NCI-H1417 treated with DMSO at 0.1 percent for 48 hours (cell line): ENCODE data around the gene ZNF230.

ENCODE experiments used
- DNase-seq: peaks from one replicate; lab custom pipeline; 2025; lab: John Stamatoyannopoulos, UW

Gene ZNF230

DNA sequence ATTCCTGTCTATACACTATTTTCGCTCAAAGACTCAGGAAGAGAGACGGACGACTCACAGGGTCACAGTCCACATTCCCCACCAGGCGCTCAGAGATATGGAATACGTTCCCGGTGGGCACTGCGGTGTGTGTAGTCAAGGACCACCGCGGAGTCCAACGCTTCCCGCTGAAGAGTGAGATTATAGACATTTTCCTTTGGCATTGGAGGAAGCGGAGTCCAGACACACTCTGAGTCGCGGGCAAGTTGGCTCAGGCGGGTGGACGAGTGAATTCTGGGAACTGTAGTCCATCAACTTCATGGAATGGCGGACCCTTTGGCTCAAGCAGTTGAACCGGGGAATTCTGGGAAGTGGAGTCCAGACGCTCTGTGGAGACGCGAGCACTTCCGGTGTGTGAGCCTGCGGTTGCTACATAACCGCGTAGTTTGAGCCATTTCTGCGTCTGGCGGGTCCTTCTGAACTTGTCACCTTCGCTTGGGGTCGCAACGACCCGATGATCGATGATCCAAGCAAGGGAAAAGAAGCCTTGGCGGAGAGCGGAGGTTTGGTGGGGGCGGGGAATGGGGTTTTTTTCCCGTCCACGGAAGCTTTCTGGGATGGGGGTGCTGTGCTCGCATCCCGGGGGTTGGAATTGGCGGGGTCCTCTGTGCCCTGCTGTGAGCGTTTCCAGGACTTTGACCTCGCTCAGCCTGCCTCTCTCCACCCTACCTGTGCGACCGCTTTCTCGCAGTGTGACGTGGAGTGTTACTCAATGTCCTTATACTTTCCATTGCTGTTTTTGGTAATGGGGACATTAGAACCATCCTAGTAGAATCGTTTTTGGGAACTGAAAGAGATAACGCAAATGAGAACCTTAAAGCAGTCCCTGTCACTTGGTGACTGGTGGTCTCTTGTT lies at the start of gene ZNF230:
Gene ZNF230 (plus strand): TSS at position 392 of the 895 bp plus-strand sequence. CDS start 4,122 bp downstream, outside the sequence.
- DNase-seq: peak; percentile 29

DNA sequence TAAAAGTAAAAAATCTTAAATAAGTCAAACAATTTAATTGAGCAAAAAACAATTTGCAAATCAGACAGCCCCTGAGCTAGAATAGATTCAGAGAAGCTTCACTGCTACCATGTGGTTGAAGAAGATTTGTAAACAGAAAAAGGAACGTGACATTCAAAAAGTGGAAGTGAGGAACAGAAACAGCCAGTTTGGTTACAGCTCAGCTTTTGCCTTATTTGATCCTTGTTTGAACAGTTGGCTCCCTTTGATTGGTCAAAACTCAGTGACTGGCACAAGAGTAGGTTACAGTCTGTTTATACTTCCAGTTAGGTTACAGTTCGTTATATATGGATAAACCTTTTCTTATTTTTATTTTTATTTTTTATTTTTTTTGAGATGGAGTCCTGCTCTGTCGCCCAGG lies 45.9 kb upstream of the ZNF230 start:
- DNase-seq: no peak

DNA sequence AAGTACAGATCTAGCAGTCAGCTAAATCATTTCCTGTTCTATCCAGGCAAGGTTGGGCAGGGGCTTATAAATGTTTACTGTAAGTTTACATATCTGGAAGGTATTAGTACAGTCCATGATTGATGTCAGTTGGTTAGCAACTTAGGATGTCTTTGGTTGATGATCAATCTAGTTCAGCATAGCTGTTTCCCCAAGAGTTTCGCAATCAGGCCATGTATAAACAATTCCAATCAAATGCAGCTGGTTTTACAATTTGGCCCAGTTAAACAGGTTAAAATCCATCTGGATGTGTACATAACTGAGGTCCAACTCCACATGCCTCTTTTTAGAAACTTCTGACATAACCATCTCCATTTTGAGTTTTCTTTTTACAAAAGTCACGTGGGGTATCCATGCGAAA lies 44.9 kb upstream of the ZNF230 start:
- no peak for DNase-seq

DNA sequence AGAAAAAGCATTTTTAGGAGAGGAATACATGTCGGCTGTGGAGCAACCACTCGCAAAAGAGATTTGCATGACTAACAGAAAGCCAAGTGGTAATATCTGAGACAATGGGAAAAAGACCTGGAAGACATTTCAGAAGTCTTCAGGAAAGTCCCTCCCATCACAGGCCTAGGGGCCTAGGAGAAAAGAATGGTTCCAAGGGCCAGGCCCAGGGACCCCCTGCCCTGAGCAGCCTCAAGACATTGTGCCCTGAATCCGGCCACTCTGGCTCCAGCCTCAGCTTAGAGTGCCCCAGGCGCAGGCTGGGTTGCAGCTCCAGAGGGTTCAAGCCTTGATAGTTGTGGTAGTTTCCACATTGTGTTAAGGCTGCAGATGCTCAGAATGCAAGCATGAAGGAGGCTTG lies 42.3 kb upstream of the ZNF230 start:
- DNase-seq: no peak

DNA sequence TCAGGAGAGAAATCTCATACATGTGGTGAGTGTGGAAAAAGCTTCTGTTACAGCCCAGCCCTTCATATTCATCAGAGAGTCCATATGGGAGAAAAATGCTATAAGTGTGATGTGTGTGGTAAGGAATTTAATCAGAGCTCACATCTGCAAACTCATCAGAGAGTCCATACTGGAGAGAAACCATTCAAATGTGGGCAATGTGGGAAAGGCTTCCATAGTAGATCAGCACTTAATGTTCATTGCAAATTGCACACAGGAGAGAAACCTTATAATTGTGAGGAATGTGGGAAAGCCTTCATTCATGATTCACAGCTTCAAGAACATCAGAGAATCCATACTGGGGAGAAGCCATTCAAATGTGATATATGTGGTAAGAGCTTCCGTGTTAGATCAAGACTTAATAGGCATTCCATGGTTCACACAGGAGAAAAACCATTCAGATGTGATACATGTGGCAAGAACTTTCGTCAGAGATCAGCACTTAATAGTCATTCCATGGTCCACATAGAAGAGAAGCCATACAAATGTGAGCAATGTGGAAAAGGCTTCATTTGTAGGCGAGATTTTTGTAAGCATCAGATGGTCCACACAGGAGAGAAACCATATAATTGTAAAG lies 36.6 kb upstream of the ZNF230 start:
- no peak for DNase-seq

DNA sequence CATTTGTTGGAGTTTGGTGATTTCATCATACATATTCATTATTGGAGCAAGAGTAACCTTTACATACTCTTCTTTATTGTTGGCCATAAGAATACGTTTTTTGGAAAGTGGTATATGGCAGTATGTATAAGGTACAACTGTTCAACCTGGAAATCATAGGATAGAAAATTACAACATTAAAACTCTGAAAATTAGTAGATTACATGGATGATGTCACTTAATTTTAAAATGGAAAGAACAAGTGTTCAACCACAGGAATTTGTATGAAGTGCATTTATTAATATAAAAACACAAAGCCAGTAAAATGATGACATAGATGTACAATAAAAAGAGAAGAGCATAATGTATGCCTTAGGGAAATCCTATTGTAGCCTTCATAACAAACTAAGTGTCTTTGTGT lies 26.0 kb upstream of the ZNF230 start:
- no peak for DNase-seq

DNA sequence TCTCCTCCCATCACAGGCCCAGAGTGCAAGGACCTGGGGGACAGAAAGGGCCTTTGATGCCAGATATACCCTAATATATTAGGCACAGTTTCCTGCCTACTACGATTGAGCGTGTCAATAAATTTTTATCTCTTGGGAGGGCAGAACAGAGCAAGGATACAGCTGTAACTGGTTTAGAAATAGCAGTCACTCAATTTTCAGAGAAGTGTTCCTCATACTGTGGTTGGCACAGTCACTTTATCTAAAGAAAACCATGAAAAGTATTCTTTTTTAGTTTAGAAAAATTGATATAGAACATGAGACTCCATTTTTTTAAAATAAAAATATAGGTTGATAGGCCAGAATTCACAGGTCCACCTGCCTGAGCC lies 19.2 kb upstream of the ZNF230 start:
- no peak for DNase-seq

DNA sequence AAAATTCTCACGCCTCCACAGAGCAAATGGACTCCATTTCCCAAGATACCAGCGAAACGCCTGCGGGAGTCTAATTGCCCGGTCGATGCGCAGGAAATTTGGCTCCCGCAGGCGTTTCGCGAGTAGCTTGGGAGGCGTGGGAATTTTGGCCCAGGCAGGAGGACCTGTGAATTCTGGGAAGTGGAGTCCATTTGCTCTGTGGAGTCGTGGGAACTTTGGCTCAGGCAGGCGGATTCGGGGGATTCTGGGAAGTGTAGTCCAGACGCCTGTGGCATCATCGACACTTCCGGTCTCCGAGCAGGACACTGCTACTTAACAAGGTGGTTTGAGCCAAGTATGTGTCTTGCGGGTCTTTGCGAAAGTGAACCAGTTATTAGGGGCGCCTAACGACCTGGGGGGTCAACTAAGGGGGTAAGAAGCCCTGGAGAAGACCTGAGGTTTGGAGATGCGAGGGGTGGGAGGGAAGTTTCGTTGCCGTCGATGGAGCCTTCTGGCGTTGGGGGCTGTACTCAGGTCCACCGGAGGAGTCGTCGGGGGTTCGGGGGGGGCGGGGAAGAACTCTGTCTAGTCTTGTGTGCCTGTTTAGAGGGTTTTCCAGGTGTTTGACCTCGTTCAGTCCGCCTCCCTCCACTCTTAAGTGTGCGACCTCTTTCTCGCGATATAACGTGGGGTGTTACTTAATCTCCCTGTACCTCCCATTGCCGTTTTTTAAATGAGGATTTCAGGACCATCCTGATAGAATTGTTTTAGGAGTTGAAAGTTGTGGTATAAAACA lies 18.7 kb upstream of the ZNF230 start, which contains the start of gene ZNF155:
Gene ZNF155 (plus strand): TSS at position 277 of the 775 bp plus-strand sequence. CDS start 4,356 bp downstream, outside the sequence.
- DNase-seq: peak; percentile 78

DNA sequence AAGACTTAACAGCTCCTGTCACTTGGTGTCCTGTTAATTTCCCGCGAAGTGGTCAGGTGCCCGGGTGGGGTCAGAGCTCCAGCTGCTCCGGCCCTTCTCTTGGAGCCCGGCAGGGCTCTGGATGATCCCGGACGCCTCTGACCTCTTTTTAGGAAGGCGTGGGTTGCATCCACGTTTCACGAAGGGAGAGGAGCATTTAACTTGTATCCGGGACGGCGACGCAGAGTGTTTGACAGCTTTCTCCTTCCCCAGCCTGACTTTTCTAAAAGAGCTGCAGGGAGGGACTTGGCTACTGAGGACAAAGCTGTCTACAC lies 18.1 kb upstream of the ZNF230 start:
- DNase-seq: no peak

DNA sequence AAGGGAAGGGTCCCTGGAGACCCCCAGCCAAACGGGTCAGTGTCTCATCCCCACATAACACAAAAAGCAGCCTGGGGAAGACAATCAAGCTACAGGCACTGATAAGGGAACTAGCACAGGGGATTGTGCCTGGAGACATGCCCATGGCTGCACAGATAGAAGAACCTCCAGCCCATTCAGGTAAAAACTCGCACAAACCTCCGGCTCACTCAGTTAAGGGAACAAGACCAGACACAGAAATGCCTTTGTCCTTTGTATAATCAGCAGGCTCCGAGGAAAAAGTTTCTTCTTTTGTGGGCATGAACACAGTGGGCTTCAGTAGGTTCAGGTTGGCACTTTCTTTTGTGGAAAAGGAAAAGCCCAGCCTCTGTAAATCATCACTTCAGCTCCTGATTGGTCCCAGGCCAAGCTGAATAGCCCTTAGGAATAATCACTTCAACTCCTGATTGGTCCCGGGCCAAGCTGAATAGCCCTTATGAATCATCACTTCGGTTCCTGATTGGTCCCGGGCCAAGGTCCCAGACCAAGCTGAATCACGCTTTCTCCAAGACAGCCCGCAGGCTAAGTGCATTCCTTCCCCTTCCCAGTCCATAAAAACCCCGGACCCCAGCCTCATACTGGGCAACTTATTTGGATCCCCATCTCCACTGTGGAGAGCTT lies 5.0 kb upstream of the ZNF230 start:
- DNase-seq: no peak

DNA sequence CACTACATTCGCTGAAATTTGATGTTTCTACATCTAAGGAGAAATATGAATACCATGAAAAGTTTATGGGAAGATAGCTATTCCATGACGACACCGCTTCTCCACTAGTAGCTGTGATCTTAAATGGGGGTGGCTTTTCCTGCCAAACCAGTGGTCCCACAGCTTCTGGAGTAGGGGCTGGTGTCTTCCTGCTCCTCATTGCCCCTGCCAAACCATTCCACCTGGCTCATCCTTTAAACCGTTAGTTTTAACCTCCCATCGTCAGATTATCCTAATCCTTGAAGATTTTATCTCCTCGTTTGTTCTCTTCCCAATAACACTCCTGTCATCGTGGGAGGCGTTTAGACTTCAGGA lies 568 bp upstream of the ZNF230 start:
- no peak for DNase-seq

DNA sequence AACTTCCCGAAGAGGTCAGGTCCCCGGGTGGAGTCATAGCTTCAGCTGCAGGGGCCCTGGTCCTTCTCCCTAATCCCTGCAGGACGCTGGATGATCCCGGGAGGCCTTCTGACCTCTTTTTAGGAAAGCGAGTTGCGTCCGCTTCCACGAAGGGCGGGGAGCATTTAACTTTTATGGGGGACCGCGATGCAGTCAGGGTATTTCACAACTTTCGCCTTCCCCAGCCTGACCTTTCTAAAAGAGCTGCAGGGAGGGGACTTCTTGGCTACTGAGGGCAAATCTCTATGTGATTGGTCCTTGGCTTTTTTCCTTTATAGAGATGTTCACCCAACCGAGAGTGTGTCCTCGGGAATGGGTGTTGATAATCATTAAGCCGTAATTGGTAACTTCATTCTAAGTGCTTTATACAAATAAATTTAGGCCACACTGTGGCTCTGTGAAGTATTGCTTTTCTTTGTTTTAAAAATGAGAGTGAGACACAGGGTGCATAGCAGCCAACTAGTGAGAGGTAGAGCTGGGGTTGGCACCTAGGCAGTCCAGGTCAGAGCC lies 778 bp downstream of the ZNF230 start:
- no peak for DNase-seq

DNA sequence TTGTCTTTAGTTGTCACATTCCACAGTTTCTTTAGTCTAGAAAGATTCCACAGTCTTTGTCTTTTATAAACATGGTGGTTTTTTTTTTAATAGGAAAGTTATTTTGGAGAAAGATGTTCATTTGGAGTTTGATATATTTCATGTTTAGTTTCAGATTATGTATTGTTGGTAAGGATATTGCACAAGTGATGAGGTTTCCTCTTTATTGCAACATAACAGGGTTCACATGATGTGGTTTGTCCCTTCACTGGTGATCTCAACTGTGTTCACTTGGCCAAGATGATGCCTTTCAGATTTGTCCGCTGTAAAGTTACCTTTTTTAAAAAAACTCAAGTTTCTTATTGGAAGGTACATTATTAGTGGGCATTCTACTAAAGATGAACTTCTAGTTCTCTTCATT lies 3.2 kb downstream of the ZNF230 start:
- no peak for DNase-seq

DNA sequence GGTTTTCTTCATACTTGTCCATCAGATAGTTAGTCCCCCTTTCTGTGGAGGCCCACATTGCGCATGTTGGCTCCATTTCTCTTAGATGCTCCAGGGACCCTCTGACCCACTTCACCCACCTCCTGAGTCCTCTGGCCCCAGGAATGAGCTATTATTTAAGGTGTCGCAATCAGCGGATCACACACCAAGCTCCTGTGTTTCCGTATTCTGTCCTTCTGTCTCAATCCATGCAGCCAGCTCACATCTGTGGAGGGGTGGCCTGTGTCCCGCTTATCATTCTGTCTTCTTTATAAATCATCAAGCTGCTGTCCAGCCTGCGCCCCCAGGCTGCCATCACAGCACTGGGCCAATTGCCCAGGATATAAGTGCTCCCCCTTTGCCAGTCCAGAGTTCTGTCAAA lies 4.7 kb downstream of the ZNF230 start:
- DNase-seq: no peak

DNA sequence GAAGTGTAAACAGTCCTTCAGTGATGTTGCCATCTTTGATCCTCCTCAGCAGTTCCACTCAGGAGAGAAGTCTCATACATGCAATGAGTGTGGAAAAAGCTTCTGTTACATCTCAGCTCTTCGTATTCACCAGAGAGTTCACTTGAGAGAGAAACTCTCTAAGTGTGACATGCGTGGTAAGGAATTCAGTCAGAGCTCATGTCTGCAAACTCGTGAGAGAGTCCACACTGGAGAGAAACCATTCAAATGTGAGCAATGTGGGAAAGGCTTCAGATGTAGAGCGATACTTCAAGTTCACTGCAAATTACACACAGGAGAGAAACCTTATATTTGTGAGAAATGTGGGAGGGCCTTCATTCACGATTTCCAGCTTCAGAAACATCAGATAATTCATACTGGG lies 7.7 kb downstream of the ZNF230 start:
- no peak for DNase-seq

DNA sequence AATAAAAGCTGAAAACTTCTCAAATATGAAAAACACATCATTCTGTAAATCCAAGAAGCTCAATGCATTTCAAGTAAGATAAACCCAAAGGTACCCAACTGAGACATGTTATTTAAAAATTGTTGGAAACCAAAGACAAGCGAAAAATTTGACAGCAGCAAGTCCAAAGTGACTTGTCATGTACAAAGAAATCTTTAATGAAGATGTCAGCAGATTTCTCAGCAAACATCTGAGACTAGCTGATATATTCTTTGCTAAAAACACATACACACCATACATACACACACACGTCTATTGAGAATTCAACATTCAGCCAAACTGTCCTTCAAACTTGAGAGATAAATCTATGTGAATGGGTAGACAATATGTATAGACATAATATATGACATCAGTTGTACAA lies 16.7 kb downstream of the ZNF230 start:
- DNase-seq: no peak

DNA sequence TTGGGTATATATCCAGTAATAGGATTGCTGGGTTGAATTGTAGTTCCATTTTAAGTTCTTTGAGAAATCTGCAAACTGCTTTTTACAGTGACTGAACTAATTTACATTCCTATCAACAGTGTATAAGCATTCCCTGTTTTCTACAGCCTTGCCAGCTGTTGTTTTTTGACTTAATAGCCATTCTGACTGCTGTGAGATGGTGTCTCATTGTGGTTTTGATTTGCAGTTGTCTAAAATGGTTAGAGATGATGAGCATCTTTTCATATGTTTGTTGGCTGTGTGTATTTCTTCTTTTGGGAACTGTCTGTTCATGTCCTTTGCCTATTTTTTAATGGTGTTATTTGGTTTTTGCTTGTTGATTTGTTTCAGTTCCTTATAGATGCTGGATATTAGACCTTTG lies 18.5 kb downstream of the ZNF230 start:
- no peak for DNase-seq

DNA sequence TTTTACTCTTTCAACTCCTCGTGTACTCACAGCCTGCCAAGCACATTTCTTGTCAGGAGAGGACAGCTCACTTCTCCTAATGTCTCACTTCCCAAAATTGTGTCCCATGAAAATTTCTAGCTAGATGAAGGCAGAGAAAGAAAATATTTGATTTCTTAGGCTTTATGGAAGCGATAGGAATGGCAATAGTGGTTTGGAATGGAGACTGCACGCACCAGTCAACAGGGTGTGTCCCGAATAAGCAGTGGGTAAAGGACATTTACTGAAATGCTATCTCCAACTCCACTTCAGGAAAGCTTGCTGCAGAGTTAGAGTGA lies 22.1 kb downstream of the ZNF230 start:
- no peak for DNase-seq

DNA sequence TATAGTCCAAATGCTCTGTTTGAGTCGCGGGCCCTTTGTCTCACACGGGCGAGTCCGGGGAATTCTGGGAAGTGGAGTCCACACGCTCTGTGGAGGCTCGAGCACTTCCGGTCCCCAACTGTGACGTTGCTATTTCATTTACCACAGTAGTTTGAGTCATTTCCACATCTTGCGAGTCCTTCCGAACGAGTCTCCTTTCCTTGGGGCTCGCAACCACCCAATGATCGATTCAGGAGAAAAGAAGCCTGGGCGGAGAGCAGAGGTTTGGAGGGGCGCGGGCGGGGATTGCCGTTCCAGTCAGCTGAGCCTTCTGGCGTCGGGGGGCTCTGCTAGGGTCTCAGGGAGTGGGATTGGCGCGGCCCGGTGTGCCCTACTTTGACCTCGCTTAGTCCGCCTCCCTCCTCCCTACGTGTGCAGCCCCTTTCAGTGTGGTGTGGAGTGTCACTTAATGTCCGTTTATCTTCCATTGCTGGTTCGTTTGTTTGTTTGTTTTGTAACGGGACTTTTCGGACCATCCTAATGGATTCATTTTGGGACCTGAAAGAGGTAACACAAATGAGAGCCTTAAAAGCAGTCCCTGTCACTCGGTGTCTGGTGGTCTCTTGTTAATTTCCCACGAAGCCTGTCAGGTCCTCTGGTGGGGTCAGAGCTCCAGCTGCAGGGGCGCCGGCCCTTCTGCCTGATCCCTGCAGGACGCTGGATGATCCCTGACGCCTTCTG lies 22.6 kb downstream of the ZNF230 start, which contains the start of gene ZNF222:
Gene ZNF222 (plus strand): TSS at position 163 of the 720 bp plus-strand sequence. CDS start 58 bp downstream, at position 221.
- peak; percentile 1 for DNase-seq

DNA sequence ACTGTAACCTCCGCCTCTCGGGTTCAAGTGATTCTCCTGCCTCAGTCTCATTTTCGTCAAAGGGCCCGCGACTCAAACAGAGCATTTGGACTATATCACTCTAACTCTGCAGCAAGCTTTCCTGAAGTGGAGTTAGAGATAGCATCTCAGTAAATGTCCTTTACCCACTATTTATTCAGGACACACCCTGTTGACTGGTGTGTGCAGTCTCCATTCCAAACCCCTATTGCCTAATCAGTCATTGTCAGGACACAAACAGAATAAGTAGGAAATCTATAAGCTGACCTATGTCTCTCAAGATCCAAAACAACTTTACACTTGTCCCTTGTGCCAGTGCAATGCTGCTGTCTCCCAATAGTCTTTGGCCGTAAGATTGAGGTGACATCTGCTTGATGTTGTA lies 23.9 kb downstream of the ZNF230 start:
- no peak for DNase-seq

DNA sequence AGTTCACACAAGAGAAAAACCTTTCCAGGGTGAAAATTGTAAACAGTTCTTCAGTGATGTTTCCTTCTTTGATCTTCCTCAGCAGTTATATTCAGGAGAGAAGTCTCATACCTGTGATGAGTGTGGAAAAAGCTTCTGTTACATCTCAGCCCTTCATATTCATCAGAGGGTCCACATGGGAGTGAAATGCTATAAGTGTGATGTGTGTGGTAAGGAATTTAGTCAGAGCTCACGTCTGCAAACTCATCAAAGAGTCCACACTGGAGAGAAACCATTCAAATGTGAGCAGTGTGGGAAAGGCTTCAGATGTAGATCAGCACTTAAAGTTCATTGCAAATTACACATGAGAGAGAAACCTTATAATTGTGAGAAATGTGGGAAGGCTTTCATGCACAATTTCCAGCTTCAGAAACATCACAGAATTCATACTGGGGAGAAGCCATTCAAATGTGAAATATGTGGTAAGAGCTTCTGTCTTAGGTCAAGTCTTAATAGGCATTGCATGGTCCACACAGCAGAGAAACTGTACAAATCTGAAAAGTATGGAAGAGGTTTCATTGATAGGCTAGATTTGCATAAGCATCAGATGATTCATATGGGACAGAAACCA lies 29.3 kb downstream of the ZNF230 start:
- no peak for DNase-seq
